ENCODE results near the gene HSPA12A. TPM values are rescaled to one million over a fixed set of nuclear protein-coding genes. Genes with fewer than 3 reads are reported as not detected.
A peak's percentile ranks its signal among the peaks of the same experiment; 100 is the strongest.

The HSPA12A gene
- total and polyA plus RNA-seq, 4 donors: 2.0 to 9.8 (median 5.0) TPM

DNA sequence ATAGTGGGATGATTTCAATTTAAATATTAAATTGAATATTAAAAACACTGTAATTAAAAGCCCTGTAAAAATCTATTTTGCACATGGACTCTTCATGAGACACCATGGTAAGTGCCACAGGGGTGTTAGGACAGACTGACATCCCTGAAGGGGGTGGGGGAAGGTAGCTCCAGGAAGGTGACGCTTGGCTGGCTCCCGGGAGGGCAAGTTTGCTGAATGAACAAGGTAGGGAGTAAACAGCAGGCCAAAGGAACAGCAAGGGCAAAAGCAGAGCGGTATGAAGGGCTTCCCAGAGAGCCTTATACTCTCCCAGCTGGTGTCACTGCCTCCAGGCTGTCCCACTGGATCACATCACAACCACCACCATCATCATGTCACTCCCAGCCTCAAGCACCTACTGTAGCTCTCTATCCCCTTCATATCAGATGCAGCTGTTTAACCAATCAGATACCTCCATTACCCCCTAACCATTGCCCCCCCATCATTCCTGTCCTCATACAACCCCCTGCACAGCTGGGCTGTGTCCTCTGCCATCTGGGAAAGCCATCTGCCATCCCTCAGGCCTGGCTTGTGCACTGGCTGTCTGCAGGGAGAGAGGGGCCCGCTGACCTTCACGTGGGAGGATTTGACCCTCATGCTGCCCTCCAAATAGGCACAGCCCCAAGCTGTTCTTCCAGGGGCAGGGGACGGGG is 19.5 kb downstream of the HSPA12A start:
- WGBS, 2 donors: 80 to 83% methylated on average over 6 of the region's 6 CpGs
- ATAC-seq (ENCODE audit: insufficient read depth, low FRiP score): no peak
- no peak for DNase-seq

DNA sequence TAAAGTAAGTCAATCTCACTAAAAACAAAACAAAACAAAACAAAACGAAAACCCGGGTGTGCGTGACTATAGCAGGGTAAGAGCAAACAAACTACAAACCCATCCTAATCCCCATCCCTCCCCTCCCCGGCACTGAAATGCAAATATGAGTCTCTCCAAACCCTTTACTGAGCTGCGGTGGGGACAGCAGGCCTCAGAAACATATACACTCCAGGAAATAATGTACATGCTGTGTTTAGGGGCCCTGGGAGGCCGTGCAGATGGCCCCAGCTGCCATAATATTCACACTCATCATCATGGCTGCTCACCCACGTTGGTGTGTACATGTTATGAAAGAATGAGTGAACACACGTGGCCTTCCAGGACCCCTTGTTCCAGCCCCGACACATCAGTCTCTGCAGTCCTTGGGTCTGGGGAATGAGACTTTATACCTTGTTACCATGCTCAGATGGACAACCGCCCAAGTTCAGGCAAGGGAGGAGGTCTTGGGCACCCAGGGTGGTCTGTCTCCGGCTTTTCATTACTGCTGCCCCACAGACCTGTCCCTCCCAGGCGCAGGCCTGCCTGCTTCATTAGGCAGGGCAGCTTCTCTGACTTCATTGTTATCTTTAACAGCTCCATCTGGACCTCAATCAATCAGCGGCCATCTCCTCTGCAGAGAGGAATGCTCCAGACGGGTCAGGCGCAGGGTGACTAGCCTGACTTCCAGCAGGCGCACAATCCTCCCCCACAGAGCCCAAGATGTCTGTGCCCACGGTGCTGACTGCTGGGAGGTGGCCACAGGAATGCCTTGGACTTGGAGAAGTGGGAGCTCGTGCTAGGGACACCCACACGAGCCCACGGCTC is 20.6 kb downstream of the HSPA12A start:
- no peaks in the 10 kb centered on the region for H3K9me3 ChIP-seq (ENCODE audit: control insufficient read depth in 4 of 4, insufficient read depth in 3 of 4, low read length in 3 of 4)
- peaks cover 0 to 20% (median 2%) of the 10 kb centered on the region in 5 donors for H3K4me1 ChIP-seq (ENCODE audit: control insufficient read depth in 5 of 5, insufficient read depth in 5 of 5, low read length in 5 of 5)
- no peak overlapping the region for H3K27ac ChIP-seq (ENCODE audit: low read depth in 1 of 2, low read length in 1 of 2)
- DNase-seq: peak; percentile 52 to 58 (median 54)
- WGBS, 2 donors: 63 to 68% methylated on average over 20 of the region's 20 CpGs
- TF ChIP-seq, protein P1, sequence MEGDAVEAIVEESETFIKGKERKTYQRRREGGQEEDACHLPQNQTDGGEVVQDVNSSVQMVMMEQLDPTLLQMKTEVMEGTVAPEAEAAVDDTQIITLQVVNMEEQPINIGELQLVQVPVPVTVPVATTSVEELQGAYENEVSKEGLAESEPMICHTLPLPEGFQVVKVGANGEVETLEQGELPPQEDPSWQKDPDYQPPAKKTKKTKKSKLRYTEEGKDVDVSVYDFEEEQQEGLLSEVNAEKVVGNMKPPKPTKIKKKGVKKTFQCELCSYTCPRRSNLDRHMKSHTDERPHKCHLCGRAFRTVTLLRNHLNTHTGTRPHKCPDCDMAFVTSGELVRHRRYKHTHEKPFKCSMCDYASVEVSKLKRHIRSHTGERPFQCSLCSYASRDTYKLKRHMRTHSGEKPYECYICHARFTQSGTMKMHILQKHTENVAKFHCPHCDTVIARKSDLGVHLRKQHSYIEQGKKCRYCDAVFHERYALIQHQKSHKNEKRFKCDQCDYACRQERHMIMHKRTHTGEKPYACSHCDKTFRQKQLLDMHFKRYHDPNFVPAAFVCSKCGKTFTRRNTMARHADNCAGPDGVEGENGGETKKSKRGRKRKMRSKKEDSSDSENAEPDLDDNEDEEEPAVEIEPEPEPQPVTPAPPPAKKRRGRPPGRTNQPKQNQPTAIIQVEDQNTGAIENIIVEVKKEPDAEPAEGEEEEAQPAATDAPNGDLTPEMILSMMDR (IDR thresholded peaks at IDR 0.05; ENCODE audit: control extremely low read depth, extremely low read depth): no peak
- H3K9ac ChIP-seq (ENCODE audit: insufficient read depth in 1 of 2, low read length in 2 of 2): no peak overlapping the region
- no peak for ATAC-seq (ENCODE audit: insufficient read depth, low FRiP score)
- H3K36me3 ChIP-seq (ENCODE audit: control insufficient read depth in 4 of 4, insufficient read depth in 4 of 4, low read length in 4 of 4): no peaks in the 10 kb centered on the region
- no peak overlapping the region for H3K4me3 ChIP-seq
- no peaks in the 10 kb centered on the region for H3K27me3 ChIP-seq (ENCODE audit: control insufficient read depth in 3 of 3, insufficient read depth in 3 of 3, low read length in 2 of 3)

More for the DNA sequence above, 19.5 kb downstream of the HSPA12A start:
- Histone ChIP-seq H3K27me3 (ENCODE audit: control insufficient read depth in 3 of 3, insufficient read depth in 3 of 3, low read length in 2 of 3) (no peaks in the 10 kb centered on the region), H3K27ac (ENCODE audit: low read depth in 1 of 2, low read length in 1 of 2) (no peak overlapping the region), H3K9me3 (ENCODE audit: control insufficient read depth in 4 of 4, insufficient read depth in 3 of 4, low read length in 3 of 4) (no peaks in the 10 kb centered on the region), H3K9ac (ENCODE audit: insufficient read depth in 1 of 2, low read length in 2 of 2) (no peak overlapping the region), H3K4me1 (ENCODE audit: control insufficient read depth in 5 of 5, insufficient read depth in 5 of 5, low read length in 5 of 5) (peaks cover 0 to 20% (median 2%) of the 10 kb centered on the region in 5 donors), H3K4me3 (no peak overlapping the region), H3K36me3 (ENCODE audit: control insufficient read depth in 4 of 4, insufficient read depth in 4 of 4, low read length in 4 of 4) (no peaks in the 10 kb centered on the region)
- TF ChIP-seq, protein P1 (IDR thresholded peaks at IDR 0.05; ENCODE audit: control extremely low read depth, extremely low read depth): no peak

DNA sequence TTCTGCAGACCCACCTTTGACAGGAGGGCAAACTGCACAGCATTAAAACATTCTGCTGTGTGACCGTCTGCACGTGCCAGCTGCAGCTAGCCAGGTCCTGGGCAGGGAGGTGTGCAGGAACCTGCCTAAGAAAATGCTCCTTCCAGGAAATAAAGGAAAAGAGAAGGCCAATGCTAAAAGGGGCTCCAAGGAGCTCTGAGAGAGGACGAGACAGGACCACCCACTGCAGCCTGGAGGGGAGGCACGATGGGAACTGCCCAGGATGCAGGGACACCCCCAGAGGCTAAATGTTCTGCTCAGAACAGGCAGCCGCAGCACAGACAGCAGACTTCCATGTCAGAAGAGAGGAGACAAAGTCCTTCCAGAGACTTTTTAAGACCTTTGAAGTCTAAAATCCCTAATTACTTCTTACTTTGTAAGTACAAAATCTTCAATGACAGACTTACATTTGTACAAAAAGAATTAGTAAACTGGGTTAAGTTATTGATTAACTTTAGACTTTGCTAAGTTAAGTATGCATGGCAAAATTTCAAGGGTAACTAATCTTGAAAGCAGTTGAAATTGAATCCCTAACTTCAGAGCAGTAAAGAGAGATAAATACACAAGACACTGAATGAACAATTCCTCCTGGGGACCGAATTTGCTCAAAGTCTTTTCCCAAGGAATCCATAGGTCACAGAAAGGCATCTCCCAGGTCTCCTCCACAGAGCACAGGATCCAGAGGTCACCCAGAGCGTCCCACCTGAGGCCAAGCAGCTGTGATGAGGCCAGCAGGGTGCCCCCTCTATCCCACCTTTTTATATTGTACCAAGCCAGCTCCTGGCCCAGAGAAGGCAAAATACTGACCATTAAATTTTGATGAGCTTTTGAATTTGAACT is 21.5 kb downstream of the HSPA12A start:
- TF ChIP-seq, protein P1 (IDR thresholded peaks at IDR 0.05; ENCODE audit: control extremely low read depth, extremely low read depth): no peak
- H3K9me3 ChIP-seq (ENCODE audit: control insufficient read depth in 4 of 4, insufficient read depth in 3 of 4, low read length in 3 of 4): no peaks in the 10 kb centered on the region
- WGBS, 2 donors: 58 to 59% methylated on average over 7 of the region's 7 CpGs
- no peak for DNase-seq
- H3K9ac ChIP-seq (ENCODE audit: insufficient read depth in 1 of 2, low read length in 2 of 2): no peak overlapping the region
- no peaks in the 10 kb centered on the region for H3K27me3 ChIP-seq (ENCODE audit: control insufficient read depth in 3 of 3, insufficient read depth in 3 of 3, low read length in 2 of 3)
- H3K4me1 ChIP-seq (ENCODE audit: control insufficient read depth in 5 of 5, insufficient read depth in 5 of 5, low read length in 5 of 5): peaks cover 0 to 20% (median 6%) of the 10 kb centered on the region in 5 donors
- no peaks in the 10 kb centered on the region for H3K36me3 ChIP-seq (ENCODE audit: control insufficient read depth in 4 of 4, insufficient read depth in 4 of 4, low read length in 4 of 4)
- H3K4me3 ChIP-seq: no peak overlapping the region
- H3K27ac ChIP-seq (ENCODE audit: low read depth in 1 of 2, low read length in 1 of 2): no peak overlapping the region
- ATAC-seq (ENCODE audit: insufficient read depth, low FRiP score): no peak
